CD4-positive, alpha-beta T cell treated with Interferon gamma for 1 hour (primary cell): ENCODE measurements around the gene CCDC121.

Source experiments
- DNase-seq: peaks from one replicate; pipeline ENCODE4 v3.0.0-alpha.2; 2020

Gene CCDC121

GRCh38 chr2:27628767-27629709 lies at the start of gene CCDC121, which contains the start of gene GPN1:
TSS of gene CCDC121 (minus strand) at chr2:27629012. CDS start at chr2:27627799, 1,213 bp downstream.
TSS of gene GPN1 (plus strand) at chr2:27629050. CDS start at chr2:27629059, 9 bp downstream.
- peak; percentile 92 for DNase-seq

- DNase-seq: no peak
These were observed 44.1 kb upstream of the CCDC121 start for GRCh38 chr2:27672723-27673486.

GRCh38 chr2:27671235-27671634 lies 42.4 kb upstream of the CCDC121 start:
- DNase-seq: no peak

- no peak for DNase-seq
These were observed 38.6 kb upstream of the CCDC121 start for GRCh38 chr2:27667446-27667845.

GRCh38 chr2:27664622-27665363 lies 36.0 kb upstream of the CCDC121 start:
- no peak for DNase-seq

GRCh38 chr2:27664154-27664574 lies 35.4 kb upstream of the CCDC121 start:
- DNase-seq: no peak

- DNase-seq: peak; percentile 71
These were observed 34.7 kb upstream of the CCDC121 start, which contains the start of the genes SLC4A1AP and SUPT7L for GRCh38 chr2:27663285-27664153. TSS of gene SLC4A1AP (plus strand) at chr2:27663889. CDS start at chr2:27663915, 26 bp downstream. TSS of gene SUPT7L (minus strand) at chr2:27663614. CDS start at chr2:27662192, 1,422 bp downstream.

GRCh38 chr2:27661371-27661770 lies 32.6 kb upstream of the CCDC121 start:
- DNase-seq: no peak

- DNase-seq: no peak
These were observed 26.5 kb upstream of the CCDC121 start for GRCh38 chr2:27655155-27655951.

- no peak for DNase-seq
These were observed 24.6 kb upstream of the CCDC121 start for GRCh38 chr2:27653397-27653796.

- DNase-seq: no peak
These were observed 24.0 kb upstream of the CCDC121 start for GRCh38 chr2:27652790-27653189.

- no peak for DNase-seq
These were observed 23.5 kb upstream of the CCDC121 start for GRCh38 chr2:27652341-27652740.

GRCh38 chr2:27651056-27651455 lies 22.2 kb upstream of the CCDC121 start:
- no peak for DNase-seq

- no peak for DNase-seq
These were observed 18.9 kb upstream of the CCDC121 start for GRCh38 chr2:27647737-27648136.

- DNase-seq: no peak
These were observed 18.5 kb upstream of the CCDC121 start for GRCh38 chr2:27647289-27647688.

GRCh38 chr2:27645197-27645596 lies 16.4 kb upstream of the CCDC121 start:
- no peak for DNase-seq

- no peak for DNase-seq
These were observed 12.0 kb upstream of the CCDC121 start for GRCh38 chr2:27640722-27641245.

- DNase-seq: no peak
These were observed 9.9 kb upstream of the CCDC121 start for GRCh38 chr2:27638709-27639108.

- no peak for DNase-seq
These were observed 9.3 kb upstream of the CCDC121 start for GRCh38 chr2:27638037-27638637.

- DNase-seq: no peak
These were observed 8.0 kb upstream of the CCDC121 start for GRCh38 chr2:27636766-27637165.
